ENCODE measurements around the gene EVX2.

GRCh38 chr2:176111846-176112374, 28.1 kb upstream of the EVX2 start:
- TF ChIP-seq POLR2A (IDR thresholded peaks at IDR 0.05) (no peak), CTCF (IDR thresholded peaks at IDR 0.05) (no peak)
